ENCODE data around the gene LBR.

GRCh38 chr1:225435487-225435886, 7.6 kb upstream of the LBR start:
- TF ChIP-seq SUZ12 (IDR thresholded peaks at IDR 0.05; ENCODE audit: extremely low read depth, insufficient read depth, insufficient read length) (no peak), YY1 (IDR thresholded peaks at IDR 0.05; ENCODE audit: insufficient read depth, insufficient read length) (no peak)

All from NT2/D1 (cell line).